Globus pallidus (tissue), 1 donor: ENCODE measurements around the gene ULK1.

Experiments used
- DNase-seq: peaks from one replicate; pipeline ENCODE4 v3.0.0-alpha.2; 2015; ENCODE audit warnings: low spot score

The ULK1 gene

GRCh38 chr12:131908092-131909080 lies 14.0 kb downstream of the ULK1 start:
- no peak for DNase-seq

- no peak for DNase-seq
Observed at GRCh38 chr12:131909081-131909751, 14.8 kb downstream of the ULK1 start.

DNA sequence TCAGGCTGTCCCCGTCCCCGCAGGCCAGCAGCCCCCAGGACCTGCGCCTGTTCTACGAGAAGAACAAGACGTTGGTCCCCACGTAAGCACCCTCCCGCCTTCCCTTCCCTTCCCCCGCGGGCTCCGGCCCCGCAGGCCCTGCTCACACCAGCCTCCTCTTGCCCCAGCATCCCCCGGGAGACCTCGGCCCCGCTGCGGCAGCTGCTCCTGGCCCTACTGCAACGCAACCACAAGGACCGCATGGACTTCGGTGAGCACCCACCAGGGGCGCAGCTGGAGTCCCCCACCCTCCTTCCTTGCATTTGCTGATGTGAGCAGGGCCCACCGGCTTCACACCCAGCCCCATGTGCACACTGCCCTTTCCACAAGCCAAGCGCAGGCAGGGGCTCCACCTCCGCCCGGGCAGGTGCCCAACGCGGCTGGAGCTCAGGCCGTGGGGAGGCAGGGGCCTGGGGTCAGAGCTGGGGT lies 15.4 kb downstream of the ULK1 start:
- no peak for DNase-seq

GRCh38 chr12:131910302-131911027 lies 16.0 kb downstream of the ULK1 start:
- no peak for DNase-seq

GRCh38 chr12:131911028-131911650 lies 16.7 kb downstream of the ULK1 start:
- DNase-seq, result no peak

- no peak for DNase-seq
Observed at GRCh38 chr12:131911851-131912477, 17.5 kb downstream of the ULK1 start.

DNA sequence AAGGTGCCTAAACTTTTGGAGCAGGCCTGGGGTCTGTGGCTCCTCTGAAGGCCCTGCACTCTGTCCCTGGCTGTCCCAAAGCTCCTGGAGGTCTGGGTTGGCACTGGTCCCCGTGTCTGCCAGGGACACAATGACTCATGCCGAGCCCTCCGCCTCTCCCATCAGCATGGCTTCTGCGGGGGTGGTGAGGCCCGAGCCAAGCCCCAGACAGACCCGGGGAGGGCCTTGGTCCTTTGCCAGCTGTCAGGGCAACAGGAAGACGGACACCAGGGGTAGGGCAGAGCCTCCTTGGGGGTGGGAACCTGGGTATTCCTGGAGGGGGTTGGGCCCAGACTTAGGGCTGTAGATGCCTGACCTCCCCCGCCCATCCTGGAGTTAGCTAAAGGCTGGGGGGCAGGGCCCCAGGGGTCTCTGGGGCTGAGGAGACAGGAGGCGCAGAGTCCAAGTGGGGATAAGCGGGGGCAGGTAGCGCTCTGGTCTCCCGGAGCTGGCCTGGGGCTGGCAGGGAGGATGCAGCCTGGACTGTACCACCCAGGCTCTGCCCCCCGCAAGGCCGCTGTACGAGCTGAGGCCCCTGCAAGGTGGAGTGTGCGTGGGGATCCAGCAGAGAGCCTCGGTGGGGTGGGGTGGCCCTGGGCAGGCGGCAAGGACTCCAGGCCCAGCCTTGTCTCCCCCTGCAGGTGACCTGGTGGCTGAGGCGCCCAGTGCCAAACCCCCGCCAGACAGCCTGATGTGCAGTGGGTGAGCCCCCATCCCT lies 18.3 kb downstream of the ULK1 start:
- DNase-seq, result peak; percentile 26

DNA sequence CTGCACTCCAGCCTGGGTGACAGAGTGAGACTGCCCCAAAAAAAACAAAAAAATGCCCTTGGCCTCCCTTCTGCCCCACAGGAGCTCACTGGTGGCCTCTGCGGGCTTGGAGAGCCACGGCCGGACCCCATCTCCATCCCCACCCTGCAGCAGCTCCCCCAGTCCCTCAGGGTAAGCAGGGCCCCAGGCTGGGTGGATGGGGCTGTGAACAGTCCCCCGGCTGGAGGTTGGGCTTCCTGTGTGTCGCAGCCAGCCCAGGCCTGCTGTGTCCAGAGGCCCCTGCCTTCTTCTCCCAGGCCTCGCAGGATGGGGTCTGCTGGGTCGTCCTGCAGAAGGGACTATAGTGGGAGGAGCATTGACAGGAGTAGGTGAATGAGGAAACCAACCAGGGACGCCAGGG lies 19.2 kb downstream of the ULK1 start:
- no peak for DNase-seq

DNA sequence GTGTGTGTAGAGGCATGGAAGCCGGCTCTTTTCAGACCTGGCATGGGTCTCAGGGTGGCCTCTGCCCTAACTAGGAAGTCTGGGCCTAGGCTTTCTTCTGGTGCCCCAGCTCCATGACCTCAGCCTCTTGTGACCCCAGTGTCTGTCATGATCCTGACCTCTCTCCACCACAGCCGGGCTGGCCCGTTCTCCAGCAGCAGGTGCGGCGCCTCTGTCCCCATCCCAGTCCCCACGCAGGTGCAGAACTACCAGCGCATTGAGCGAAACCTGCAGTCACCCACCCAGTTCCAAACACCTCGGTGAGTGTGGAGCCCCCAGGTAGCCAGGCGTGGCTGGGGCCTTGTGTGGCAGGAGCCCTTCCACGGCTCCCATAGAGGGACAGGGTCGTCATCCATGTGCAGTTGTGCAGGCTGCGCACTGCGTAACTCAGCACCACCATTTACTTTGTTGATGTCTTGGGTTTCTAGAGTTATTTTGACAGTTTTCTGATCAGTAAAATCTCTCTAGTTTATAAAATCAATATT lies 19.8 kb downstream of the ULK1 start:
- DNase-seq, result no peak

GRCh38 chr12:131915000-131915689 lies 20.7 kb downstream of the ULK1 start:
- no peak for DNase-seq

DNA sequence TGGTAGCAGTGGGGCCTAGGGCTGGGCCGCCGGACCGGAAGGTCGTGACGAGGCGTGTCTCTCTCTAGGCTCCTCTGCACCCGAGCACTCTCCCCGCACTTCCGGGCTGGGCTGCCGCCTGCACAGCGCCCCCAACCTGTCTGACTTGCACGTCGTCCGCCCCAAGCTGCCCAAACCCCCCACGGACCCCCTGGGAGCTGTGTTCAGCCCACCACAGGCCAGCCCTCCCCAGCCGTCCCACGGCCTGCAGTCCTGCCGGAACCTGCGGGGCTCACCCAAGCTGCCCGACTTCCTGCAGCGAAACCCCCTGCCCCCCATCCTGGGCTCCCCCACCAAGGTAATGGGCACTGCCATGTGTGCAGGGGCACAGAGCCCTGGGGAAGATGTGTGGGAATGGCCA lies 21.4 kb downstream of the ULK1 start:
- no peak for DNase-seq

GRCh38 chr12:131916306-131917138 lies 22.1 kb downstream of the ULK1 start:
- DNase-seq, result no peak

GRCh38 chr12:131917139-131917710 lies 22.8 kb downstream of the ULK1 start:
- no peak for DNase-seq

GRCh38 chr12:131917711-131918306 lies 23.4 kb downstream of the ULK1 start:
- no peak for DNase-seq

- DNase-seq, result no peak
Observed at GRCh38 chr12:131918311-131919050, 24.1 kb downstream of the ULK1 start.

DNA sequence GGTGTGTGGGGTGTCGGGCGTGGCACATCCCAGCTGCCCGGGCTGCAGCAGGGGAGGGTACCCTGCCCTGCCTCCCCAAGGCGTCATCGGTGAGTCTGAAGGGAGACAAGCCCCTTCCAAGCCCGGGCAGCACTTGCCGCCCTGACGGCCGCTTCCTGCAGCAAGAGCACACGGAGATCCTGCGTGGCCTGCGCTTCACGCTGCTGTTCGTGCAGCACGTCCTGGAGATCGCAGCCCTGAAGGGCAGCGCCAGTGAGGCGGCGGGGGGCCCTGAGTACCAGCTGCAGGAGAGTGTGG lies 24.6 kb downstream of the ULK1 start:
- no peak for DNase-seq

GRCh38 chr12:131919366-131920156 lies 25.1 kb downstream of the ULK1 start:
- no peak for DNase-seq
